Transverse colon (tissue), 4 donors: Measurements from ENCODE around the gene SMIM8. TPM values are rescaled to one million over a fixed set of nuclear protein-coding genes. Genes with fewer than 3 reads are reported as not detected.

Experiments used
- DNase-seq: peaks from one replicate; pipeline ENCODE4 v3.0.0-alpha.2; 2019
- H3K27ac ChIP-seq, 4 donors: fragments of 200-600 bp; sonication (generic); 2 replicates each; pipeline ENCODE4 v1.5.1; 2016 to 2018; ENCODE audit warnings: inconsistent platforms in 4 of 4
- H3K27me3 ChIP-seq: fragments of 200-600 bp; sonication (generic); 2 replicates; pipeline ENCODE4 v1.5.1; 2017; ENCODE audit warnings: inconsistent platforms
- H3K36me3 ChIP-seq, 4 donors: fragments of 200-600 bp; sonication (generic); 2 replicates each; pipeline ENCODE4 v1.5.1; 2017 to 2019; ENCODE audit warnings: inconsistent platforms in 4 of 4
- H3K4me1 ChIP-seq, 4 donors: fragments of 200-600 bp; sonication (generic); 2 replicates each; pipeline ENCODE4 v1.5.1; 2017 to 2020; ENCODE audit warnings: inconsistent platforms in 4 of 4
- H3K4me3 ChIP-seq, 4 donors: fragments of 200-600 bp; sonication (generic); 1 replicate in 1 of 4; 2 replicates in 3 of 4; pipeline versions ENCODE4 v1.5.1 to v1.6.1; 2017 to 2019; ENCODE audit warnings: inconsistent platforms in 4 of 4
- H3K9me3 ChIP-seq, 2 donors: fragments of 200-600 bp; sonication (generic); 2 replicates each; pipeline ENCODE4 v1.5.1; 2017 to 2019; ENCODE audit warnings: inconsistent platforms in 2 of 2
- EP300 ChIP-seq: sonication (generic); formaldehyde crosslinking; IDR thresholded peaks from one replicate; pipeline ENCODE4 v1.6.1; 2017; ENCODE audit warnings: antibody characterized with exemption, low read depth
- POLR2A ChIP-seq: fragments of 450-650 bp; IDR thresholded peaks from one replicate; pipeline ENCODE4 v1.6.1; 2016; ENCODE audit warnings: antibody characterized with exemption, mild to moderate bottlenecking, moderate library complexity
- POLR2AphosphoS5 ChIP-seq, 3 donors: sonication (generic); formaldehyde crosslinking; IDR thresholded peaks; one replicate each; pipeline ENCODE4 v1.6.1; 2016; ENCODE audit warnings: antibody characterized with exemption in 3 of 3
- WGBS, 2 donors: methylation state at CpG; one replicate each; pipeline ENCODE4 v1.1.5; 2018; ENCODE audit warnings: low coverage in 1 of 2; 5-methylcytosine and 5-hydroxymethylcytosine counted together
- in situ Hi-C, 4 donors: fragments of 200-750 bp; cut with MboI; loops; one replicate each; pipeline versions ENCODE4 v1.15.0 to v1.15.1; 2017; ENCODE audit warnings: low sequenced_read_pairs in 3 of 4, low pct_ligation_motif_present in 1 of 4, low pct_unique_long_range_greater_than_20kb in 1 of 4
- intact Hi-C: fragments of 100-400 bp; cut with DNase I; formaldehyde crosslinking; loops from one replicate; pipeline ENCODE4 v1.15.1; 2023; ENCODE audit warnings: low total_unique reads
- total RNA-seq, 4 donors: library from RNA; depleted of rRNA; stranded (reverse); fragments of >200 nt; gene quantifications; one replicate each; pipeline ENCODE4 v1.1.0, GENCODE V29; 2016
- TF ChIP-seq, protein P1 (sequence below), 5 experiments: fragments of 200-600 bp in 3 of 5; fragments of 450-650 bp in 2 of 5; sonication (generic) in 3 of 5; IDR thresholded peaks; 1 replicate in 2 of 5; 2 replicates in 3 of 5; pipeline ENCODE4 v1.5.1; 2016 to 2017; ENCODE audit warnings: antibody characterized with exemption in 5 of 5, inconsistent platforms in 3 of 5, mild to moderate bottlenecking in 2 of 5, moderate library complexity in 1 of 5

The SMIM8 gene, protein sequence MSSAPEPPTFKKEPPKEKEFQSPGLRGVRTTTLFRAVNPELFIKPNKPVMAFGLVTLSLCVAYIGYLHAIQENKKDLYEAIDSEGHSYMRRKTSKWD
- total RNA-seq = 10 to 100 TPM; 14.2 to 20.5 (median 18.4) TPM

DNA sequence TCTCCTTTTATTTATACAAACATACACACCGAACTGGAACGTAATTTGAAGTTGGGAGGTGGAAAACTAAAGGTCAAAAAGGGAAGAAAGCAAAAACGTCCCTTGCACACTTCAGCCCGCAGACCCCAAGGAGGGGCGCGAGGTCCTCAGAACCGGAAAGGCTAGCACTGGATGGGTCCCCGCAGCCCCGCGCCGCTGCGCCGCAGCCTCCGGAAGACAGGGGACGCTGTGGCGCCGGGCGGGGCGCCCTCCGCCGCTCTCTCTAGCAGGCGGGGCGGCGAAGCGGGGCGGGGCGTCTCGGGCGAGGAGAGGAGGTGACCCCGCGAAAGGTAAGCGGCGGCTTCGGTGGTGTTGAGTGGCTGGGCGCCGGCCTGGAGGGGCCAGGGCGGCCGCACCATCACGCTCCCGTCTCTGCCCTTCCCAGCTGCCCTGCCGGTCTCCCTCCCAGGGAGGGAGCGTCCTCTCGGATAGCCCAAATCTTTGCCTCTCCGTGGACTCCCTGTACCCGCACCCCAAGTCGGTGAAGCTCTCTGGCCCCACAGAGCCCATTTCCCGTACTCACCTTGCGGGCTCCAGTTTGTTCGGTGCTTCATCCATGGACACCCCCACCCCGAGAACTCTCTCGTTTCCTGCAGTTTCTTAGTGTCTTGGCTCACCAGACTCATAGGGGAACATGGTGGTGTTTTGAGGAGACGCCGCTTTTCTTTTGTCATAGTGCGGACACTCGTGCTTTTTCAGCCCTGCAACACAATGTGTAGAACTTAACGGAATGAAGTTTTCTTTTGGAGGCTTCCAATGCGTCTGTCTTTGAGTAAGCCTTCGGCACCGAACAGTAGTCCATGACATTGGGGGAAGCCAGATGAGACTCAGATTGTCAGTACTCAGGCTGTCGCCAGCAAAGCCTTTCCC, at the start of gene SMIM8:
Gene SMIM8, plus strand, starts transcription at position 285 of the 909 bp plus-strand sequence. CDS start 14,444 bp downstream, outside the sequence.
- TF ChIP-seq POLR2A (peak; percentile 51), POLR2AphosphoS5 (IDR thresholded peaks at IDR 0.05) (peak; percentile 48 to 68 (median 61)), EP300 (no peak)
- TF ChIP-seq, protein P1, sequence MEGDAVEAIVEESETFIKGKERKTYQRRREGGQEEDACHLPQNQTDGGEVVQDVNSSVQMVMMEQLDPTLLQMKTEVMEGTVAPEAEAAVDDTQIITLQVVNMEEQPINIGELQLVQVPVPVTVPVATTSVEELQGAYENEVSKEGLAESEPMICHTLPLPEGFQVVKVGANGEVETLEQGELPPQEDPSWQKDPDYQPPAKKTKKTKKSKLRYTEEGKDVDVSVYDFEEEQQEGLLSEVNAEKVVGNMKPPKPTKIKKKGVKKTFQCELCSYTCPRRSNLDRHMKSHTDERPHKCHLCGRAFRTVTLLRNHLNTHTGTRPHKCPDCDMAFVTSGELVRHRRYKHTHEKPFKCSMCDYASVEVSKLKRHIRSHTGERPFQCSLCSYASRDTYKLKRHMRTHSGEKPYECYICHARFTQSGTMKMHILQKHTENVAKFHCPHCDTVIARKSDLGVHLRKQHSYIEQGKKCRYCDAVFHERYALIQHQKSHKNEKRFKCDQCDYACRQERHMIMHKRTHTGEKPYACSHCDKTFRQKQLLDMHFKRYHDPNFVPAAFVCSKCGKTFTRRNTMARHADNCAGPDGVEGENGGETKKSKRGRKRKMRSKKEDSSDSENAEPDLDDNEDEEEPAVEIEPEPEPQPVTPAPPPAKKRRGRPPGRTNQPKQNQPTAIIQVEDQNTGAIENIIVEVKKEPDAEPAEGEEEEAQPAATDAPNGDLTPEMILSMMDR (IDR thresholded peaks at IDR 0.05) = peak; percentile 82 to 99 (median 99)
- Histone ChIP-seq H3K4me1 (peaks cover 0 to 7% (median 2%) of the 10 kb centered on the region in 4 donors), H3K4me3 (peak within 1 kb of the TSS; percentile 67 to 99 (median 84)), H3K27me3 (no peaks in the 10 kb centered on the region), H3K36me3 (no peaks in the 10 kb centered on the region), H3K27ac (peak within 1 kb of the TSS; percentile 76 to 86 (median 80)), H3K9me3 (no peaks in the 10 kb centered on the region)
- intact Hi-C loops (no loop called here), in situ Hi-C loops (no loop called here)
- peak; percentile 87 for DNase-seq
- 0 to 1% methylated on average over 9 to 60 of the region's 60 CpGs for WGBS, 2 donors

DNA sequence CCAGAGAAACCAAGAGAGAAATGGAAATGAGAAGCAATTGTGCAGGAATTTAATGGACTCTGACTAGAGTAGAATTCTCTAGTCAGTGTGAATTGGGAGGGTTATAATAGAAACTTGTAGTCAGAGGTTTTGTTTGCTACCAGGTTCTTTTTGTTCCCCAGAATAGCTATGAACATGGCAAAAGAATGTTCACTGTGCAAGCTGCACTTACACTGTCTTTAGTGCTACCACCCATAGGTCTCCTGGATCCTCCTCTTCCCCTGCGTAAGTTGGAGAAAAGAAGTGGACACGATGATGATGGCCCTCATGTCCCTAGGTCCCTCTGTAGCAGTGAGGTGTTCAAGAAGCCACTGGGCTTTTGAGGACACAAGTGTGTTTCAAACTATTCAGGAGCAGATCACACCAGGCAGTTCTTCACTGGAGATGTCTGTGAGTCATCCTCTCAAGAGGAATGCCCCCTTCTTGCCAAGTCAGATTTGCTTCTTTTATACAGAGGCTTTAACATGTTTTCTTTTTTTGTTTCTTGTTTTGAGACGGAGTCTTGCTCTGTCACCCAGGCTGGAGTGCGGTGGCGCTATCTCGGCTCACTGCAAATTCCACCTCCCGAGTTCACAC, 47.6 kb upstream of the SMIM8 start:
- intact Hi-C loops = loop anchor here (5.0 kb wide), 1 partner anchor 1658 kb away; no protein-coding TSS in a partner anchor
- Histone ChIP-seq H3K4me3 (no peak overlapping the region), H3K27me3 (no peaks in the 10 kb centered on the region), H3K36me3 (no peaks in the 10 kb centered on the region), H3K9me3 (no peaks in the 10 kb centered on the region), H3K4me1 (peaks cover 0 to 16% (median 1%) of the 10 kb centered on the region in 4 donors), H3K27ac (no peak overlapping the region)
- no peak for DNase-seq
- no peak for TF ChIP-seq POLR2AphosphoS5 (IDR thresholded peaks at IDR 0.05)
- TF ChIP-seq, protein P1 (IDR thresholded peaks at IDR 0.05) = no peak
- no peak for TF ChIP-seq POLR2A
- in situ Hi-C loops = no loop called here
- WGBS, 2 donors = 60 to 78% methylated on average over 2 to 7 of the region's 7 CpGs

DNA sequence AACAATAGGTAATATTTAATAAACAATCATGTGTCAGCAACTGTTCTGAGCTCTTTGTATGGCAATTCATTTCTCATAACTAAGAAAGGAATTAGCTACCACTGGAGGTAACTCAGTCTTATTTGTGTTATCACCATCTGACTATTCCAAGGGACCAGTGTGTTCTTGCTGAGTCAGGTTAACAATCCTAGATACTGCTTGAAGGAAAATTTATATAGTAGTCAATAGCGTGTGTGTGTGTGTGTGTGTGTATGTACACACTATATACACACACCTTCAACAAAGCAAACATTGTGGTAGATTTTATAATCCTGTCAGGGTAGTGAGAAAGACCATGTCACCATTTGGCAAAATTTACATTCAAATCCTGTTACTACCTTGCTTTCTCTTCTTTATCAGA, 45.8 kb upstream of the SMIM8 start:
- intact Hi-C loops (no loop called here), in situ Hi-C loops (no loop called here)
- Histone ChIP-seq H3K27ac (no peak overlapping the region), H3K36me3 (no peaks in the 10 kb centered on the region), H3K4me1 (peaks cover 0 to 16% (median 1%) of the 10 kb centered on the region in 4 donors), H3K27me3 (no peaks in the 10 kb centered on the region), H3K9me3 (no peaks in the 10 kb centered on the region), H3K4me3 (no peak overlapping the region)
- WGBS, 2 donors = 36% methylated on average over 1 of the region's 1 CpG; no CpG with 5 or more reads in 1 of the 2 donors
- DNase-seq = no peak
- TF ChIP-seq POLR2A = no peak
- TF ChIP-seq, protein P1 (IDR thresholded peaks at IDR 0.05) = no peak
- TF ChIP-seq EP300 = no peak
- TF ChIP-seq POLR2AphosphoS5 (IDR thresholded peaks at IDR 0.05) = no peak

DNA sequence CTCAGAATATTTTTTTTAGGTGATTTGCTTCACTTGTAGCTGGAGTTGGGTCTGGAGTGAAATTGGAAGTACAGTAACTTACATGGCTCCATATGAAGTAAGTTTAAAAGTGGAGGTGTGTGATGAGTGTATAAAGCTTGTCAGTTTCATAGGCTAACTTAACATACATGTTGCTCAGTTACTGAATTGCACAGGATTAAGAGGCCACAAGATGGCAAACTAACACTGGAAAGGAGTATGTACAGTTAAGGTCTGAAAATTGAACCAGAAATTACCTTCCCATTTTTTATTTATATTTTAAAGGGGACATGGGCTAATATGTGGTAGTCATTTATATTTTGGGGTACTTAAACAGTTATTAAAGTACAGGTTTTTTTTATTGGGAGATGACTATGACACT, 45.3 kb upstream of the SMIM8 start:
- TF ChIP-seq POLR2AphosphoS5 (IDR thresholded peaks at IDR 0.05) (no peak), POLR2A (no peak), EP300 (no peak)
- TF ChIP-seq, protein P1 (IDR thresholded peaks at IDR 0.05) = no peak
- Histone ChIP-seq H3K27ac (no peak overlapping the region), H3K9me3 (no peaks in the 10 kb centered on the region), H3K4me3 (no peak overlapping the region), H3K36me3 (no peaks in the 10 kb centered on the region), H3K27me3 (no peaks in the 10 kb centered on the region), H3K4me1 (peaks cover 0 to 16% (median 1%) of the 10 kb centered on the region in 4 donors)
- DNase-seq = no peak
- intact Hi-C loops = no loop called here
- in situ Hi-C loops = no loop called here
